Neural progenitor cell (in vitro differentiated cells): ENCODE measurements around the gene PSPH. TPM values are rescaled to one million over a fixed set of nuclear protein-coding genes. Genes with fewer than 3 reads are reported as not detected.
A peak's percentile ranks its signal among the peaks of the same experiment; 100 is the strongest.

Experiments
- DNase-seq: peaks from one replicate; pipeline ENCODE4 v3.0.0-alpha.2; 2016; ENCODE audit warnings: low spot score
- H2AFZ ChIP-seq: fragments of 200-600 bp; sonication (generic); replicated peaks from 2 replicates; pipeline ENCODE4 v1.6.1; 2016; ENCODE audit warnings: antibody characterized with exemption
- H3F3A ChIP-seq: fragments of 200-600 bp; sonication (generic); 2 replicates; pipeline ENCODE4 v1.6.1; 2016; ENCODE audit warnings: antibody characterized with exemption, low read depth
- H3K27ac ChIP-seq: fragments of 200-600 bp; sonication (generic); 2 replicates; pipeline ENCODE4 v1.5.1; 2016; ENCODE audit warnings: mild to moderate bottlenecking
- H3K27me3 ChIP-seq: fragments of 200-600 bp; sonication (generic); 2 replicates; pipeline ENCODE4 v1.6.1; 2016; ENCODE audit warnings: mild to moderate bottlenecking, moderate library complexity
- H3K36me3 ChIP-seq: fragments of 200-600 bp; sonication (generic); 2 replicates; pipeline ENCODE4 v1.5.1; 2016
- H3K4me1 ChIP-seq: fragments of 200-600 bp; sonication (generic); 2 replicates; pipeline ENCODE4 v1.6.1; 2016; ENCODE audit warnings: mixed run types
- H3K4me2 ChIP-seq: fragments of 200-600 bp; sonication (generic); 2 replicates; pipeline ENCODE4 v1.6.1; 2016
- H3K4me3 ChIP-seq: fragments of 200-600 bp; sonication (generic); 2 replicates; pipeline ENCODE4 v1.5.1; 2016
- H3K79me2 ChIP-seq: fragments of 200-600 bp; sonication (generic); 2 replicates; pipeline ENCODE4 v1.6.1; 2016; ENCODE audit warnings: low read depth
- H3K9ac ChIP-seq: fragments of 200-600 bp; sonication (generic); 2 replicates; pipeline ENCODE4 v1.6.1; 2016
- H3K9me3 ChIP-seq: fragments of 200-600 bp; sonication (generic); 2 replicates; pipeline ENCODE4 v1.5.1; 2016; ENCODE audit warnings: low read depth
- H4K20me1 ChIP-seq: fragments of 200-600 bp; sonication (generic); 2 replicates; pipeline ENCODE4 v1.6.1; 2016; ENCODE audit warnings: low read depth
- H3K27ac Mint-ChIP-seq: 3 replicates; pipeline ENCODE4 v1.8.0; 2021; ENCODE audit warnings: mixed read lengths
- H3K27me3 Mint-ChIP-seq: 2 replicates; pipeline ENCODE4 v1.8.0; 2022; ENCODE audit warnings: low read depth, mild to moderate bottlenecking, inconsistent platforms, moderate library complexity, mixed read lengths; ENCODE audit not compliant: insufficient read depth
- H3K36me3 Mint-ChIP-seq: 3 replicates; pipeline ENCODE4 v1.8.0; 2021; ENCODE audit warnings: mixed read lengths
- H3K4me1 Mint-ChIP-seq: 3 replicates; pipeline ENCODE4 v1.8.0; 2021; ENCODE audit warnings: mixed read lengths
- H3K4me3 Mint-ChIP-seq: 3 replicates; pipeline ENCODE4 v1.8.0; 2021; ENCODE audit warnings: mild to moderate bottlenecking, moderate library complexity, mixed read lengths
- H3K9me3 Mint-ChIP-seq: 3 replicates; pipeline ENCODE4 v1.8.0; 2020; ENCODE audit warnings: mixed read lengths
- EZH2 ChIP-seq: fragments of 200-600 bp; sonication (generic); IDR thresholded peaks from 2 replicates; pipeline ENCODE4 v1.6.1; 2017; ENCODE audit warnings: antibody characterized with exemption, mild to moderate bottlenecking, moderate library complexity
- EZH2phosphoT487 ChIP-seq: fragments of 200-600 bp; sonication (generic); IDR thresholded peaks from 2 replicates; pipeline ENCODE4 v1.6.1; 2017; ENCODE audit warnings: antibody characterized with exemption
- total RNA-seq: library from RNA; depleted of rRNA; stranded (reverse); fragments of >200 nt; gene quantifications from 2 replicates; pipeline ENCODE4 v1.2.3, GENCODE V29; 2015; ENCODE audit warnings: low replicate concordance
- TF ChIP-seq, protein P1 (sequence below): fragments of 200-600 bp; sonication (generic); IDR thresholded peaks from 2 replicates; pipeline ENCODE4 v1.5.1; 2017; ENCODE audit warnings: antibody characterized with exemption, mild to moderate bottlenecking

The PSPH gene
- total RNA-seq, 1 donor from 2014 or later: 54.9 TPM

DNA sequence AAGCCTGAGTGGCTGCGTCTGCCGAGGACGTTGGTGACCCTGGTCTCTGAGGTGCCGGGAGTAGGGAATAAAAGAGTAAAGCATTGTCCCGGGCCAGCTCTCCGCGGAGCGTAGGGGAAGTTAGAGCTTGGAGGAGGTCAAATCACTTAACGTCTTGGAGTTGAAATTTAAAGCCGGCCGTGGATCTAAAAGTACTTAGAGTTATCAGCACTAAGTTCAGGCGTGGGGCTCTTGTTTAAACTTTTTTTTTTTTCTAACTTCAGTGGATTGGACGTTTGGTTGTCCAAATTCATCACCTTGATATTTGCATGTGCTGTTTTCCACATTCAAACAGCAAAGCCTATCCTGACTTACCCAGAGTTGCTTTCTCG lies 86.2 kb downstream of the PSPH start:
- Histone ChIP-seq H3K4me3 (peak overlapping the region; percentile 97), H3K27ac (no peak overlapping the region), H3K4me1 (peaks cover 5% of the 10 kb centered on the region), H3K79me2 (peaks cover 44% of the 10 kb centered on the region), H3K27me3 (peaks cover 22% of the 10 kb centered on the region), H3K4me2 (peak overlapping the region; percentile 94), H4K20me1 (peaks cover 13% of the 10 kb centered on the region), H3K36me3 (no peaks in the 10 kb centered on the region), H3K9me3 (no peaks in the 10 kb centered on the region), H3F3A (no peaks in the 10 kb centered on the region), H3K9ac (peak overlapping the region; percentile 93), H2AFZ (peak overlapping the region; percentile 87)
- Mint-ChIP-seq H3K27me3 (no peaks in the 10 kb centered on the region), H3K4me1 (peaks cover 6% of the 10 kb centered on the region), H3K9me3 (peaks cover 2% of the 10 kb centered on the region), H3K36me3 (peaks cover 24% of the 10 kb centered on the region), H3K4me3 (peak overlapping the region; percentile 96), H3K27ac (peak overlapping the region; percentile 69)
- DNase-seq: no peak
- TF ChIP-seq, protein P1, sequence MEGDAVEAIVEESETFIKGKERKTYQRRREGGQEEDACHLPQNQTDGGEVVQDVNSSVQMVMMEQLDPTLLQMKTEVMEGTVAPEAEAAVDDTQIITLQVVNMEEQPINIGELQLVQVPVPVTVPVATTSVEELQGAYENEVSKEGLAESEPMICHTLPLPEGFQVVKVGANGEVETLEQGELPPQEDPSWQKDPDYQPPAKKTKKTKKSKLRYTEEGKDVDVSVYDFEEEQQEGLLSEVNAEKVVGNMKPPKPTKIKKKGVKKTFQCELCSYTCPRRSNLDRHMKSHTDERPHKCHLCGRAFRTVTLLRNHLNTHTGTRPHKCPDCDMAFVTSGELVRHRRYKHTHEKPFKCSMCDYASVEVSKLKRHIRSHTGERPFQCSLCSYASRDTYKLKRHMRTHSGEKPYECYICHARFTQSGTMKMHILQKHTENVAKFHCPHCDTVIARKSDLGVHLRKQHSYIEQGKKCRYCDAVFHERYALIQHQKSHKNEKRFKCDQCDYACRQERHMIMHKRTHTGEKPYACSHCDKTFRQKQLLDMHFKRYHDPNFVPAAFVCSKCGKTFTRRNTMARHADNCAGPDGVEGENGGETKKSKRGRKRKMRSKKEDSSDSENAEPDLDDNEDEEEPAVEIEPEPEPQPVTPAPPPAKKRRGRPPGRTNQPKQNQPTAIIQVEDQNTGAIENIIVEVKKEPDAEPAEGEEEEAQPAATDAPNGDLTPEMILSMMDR: no peak
- TF ChIP-seq EZH2phosphoT487: no peak
- TF ChIP-seq EZH2: no peak

DNA sequence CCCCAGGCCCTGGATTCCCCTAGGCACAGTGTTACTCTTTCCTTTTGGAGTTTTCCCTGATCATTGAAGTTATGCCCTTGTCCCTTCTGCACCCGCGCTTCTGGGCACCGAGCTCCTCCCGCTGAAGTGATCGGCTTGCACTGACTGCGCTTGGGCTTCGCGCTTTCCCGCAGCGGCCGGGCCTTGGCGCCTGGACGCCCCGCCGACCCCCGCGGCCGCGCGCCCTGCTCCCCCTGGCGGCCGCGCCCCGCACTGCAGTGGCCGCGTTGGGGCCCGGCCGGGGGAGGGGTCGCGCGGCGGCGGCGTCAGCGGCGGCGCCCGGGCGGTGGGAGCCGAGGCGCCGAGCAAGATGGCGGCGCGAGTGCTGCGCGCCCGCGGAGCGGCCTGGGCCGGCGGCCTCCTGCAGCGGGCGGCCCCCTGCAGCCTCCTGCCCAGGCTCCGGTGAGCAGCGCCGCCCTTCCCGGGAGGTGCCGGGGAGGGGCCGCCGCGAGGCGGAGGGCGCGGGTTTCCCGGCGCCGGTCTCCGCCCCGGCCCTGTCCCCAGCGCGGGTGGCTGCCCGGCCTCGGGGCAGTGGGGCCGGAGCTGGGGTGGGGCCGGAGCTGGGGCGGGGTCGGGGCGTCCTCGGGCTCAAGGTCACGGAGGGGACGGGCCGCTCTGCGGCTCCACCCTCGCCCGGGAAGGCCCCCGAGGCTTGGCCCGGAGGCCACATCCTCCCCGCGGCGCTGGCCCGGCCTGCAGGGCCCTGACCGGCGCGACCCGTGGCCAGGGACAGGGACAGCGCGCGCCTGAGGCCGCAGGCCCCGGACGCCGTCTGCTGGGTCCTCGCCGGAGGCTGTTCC lies 86.8 kb downstream of the PSPH start, which contains the start of gene NIPSNAP2:
NIPSNAP2 (plus strand) TSS at position 325 of the 839 bp plus-strand sequence; CDS start at position 350, 25 bp downstream.
- peak within 1 kb of the TSS; percentile 93 for H3K9ac ChIP-seq
- peak within 1 kb of the TSS; percentile 69 for H3K27ac Mint-ChIP-seq
- H3K4me1 Mint-ChIP-seq: peaks cover 6% of the 10 kb centered on the region
- H3K27me3 Mint-ChIP-seq: no peaks in the 10 kb centered on the region
- H3K4me2 ChIP-seq: peak within 1 kb of the TSS; percentile 94
- H3K9me3 ChIP-seq: no peaks in the 10 kb centered on the region
- no peaks in the 10 kb centered on the region for H3K9me3 Mint-ChIP-seq
- H2AFZ ChIP-seq: peak within 1 kb of the TSS; percentile 87
- peak within 1 kb of the TSS; percentile 97 for H3K4me3 ChIP-seq
- H3K27ac ChIP-seq: peak within 1 kb of the TSS; percentile 58
- no peaks in the 10 kb centered on the region for H3K36me3 ChIP-seq
- TF ChIP-seq, protein P1: peak; percentile 43
- TF ChIP-seq EZH2: no peak
- DNase-seq: peak; percentile 88
- H3K4me3 Mint-ChIP-seq: peak within 1 kb of the TSS; percentile 96
- H3F3A ChIP-seq: no peaks in the 10 kb centered on the region
- peaks cover 40% of the 10 kb centered on the region for H3K79me2 ChIP-seq
- H3K27me3 ChIP-seq: peaks cover 22% of the 10 kb centered on the region
- H3K4me1 ChIP-seq: peaks cover 5% of the 10 kb centered on the region
- peaks cover 21% of the 10 kb centered on the region for H3K36me3 Mint-ChIP-seq
- H4K20me1 ChIP-seq: peaks cover 10% of the 10 kb centered on the region

DNA sequence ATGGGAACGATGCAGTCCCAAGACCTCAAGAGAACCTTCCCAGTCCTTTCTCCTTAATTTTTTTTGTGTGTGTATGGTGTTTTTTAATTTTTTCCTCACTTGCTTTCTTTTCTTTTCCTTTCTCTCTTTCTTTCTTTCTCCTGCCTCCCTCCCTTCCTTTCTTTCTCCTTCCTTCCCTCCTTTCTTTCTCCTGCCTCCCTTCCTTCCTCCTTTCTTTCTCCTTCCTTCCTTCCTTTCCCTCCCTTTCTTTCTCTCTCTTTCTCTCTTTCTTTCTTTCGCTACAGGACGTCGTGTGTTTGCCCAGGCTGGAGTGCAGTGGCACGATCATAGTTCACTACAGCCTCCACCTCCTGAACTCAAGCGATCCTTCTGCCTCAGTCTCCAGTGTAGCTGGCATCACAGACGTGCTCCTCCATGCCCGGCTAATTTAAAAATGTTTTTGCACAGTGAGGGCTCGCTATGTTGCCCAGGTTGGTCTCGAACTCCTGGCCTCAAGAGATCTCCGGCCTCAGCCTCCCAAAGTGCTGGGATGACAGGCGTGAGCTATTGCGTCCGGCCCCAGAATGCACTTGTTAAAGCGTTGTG lies 87.6 kb downstream of the PSPH start:
- no peaks in the 10 kb centered on the region for H3K9me3 Mint-ChIP-seq
- peaks cover 6% of the 10 kb centered on the region for H3K4me1 Mint-ChIP-seq
- H3K36me3 Mint-ChIP-seq: peaks cover 15% of the 10 kb centered on the region
- H3K27me3 Mint-ChIP-seq: no peaks in the 10 kb centered on the region
- Histone ChIP-seq H3K9ac (no peak overlapping the region), H3K27ac (no peak overlapping the region), H3K4me2 (peak overlapping the region; percentile 65), H3K27me3 (peaks cover 22% of the 10 kb centered on the region), H3K4me1 (peaks cover 5% of the 10 kb centered on the region), H3K9me3 (no peaks in the 10 kb centered on the region), H3F3A (no peaks in the 10 kb centered on the region), H3K36me3 (no peaks in the 10 kb centered on the region), H2AFZ (no peak overlapping the region), H3K4me3 (no peak overlapping the region), H3K79me2 (peaks cover 39% of the 10 kb centered on the region), H4K20me1 (peaks cover 10% of the 10 kb centered on the region)
- no peak for DNase-seq
- peak overlapping the region; percentile 80 for H3K4me3 Mint-ChIP-seq
- TF ChIP-seq EZH2 (no peak), EZH2phosphoT487 (no peak)
- TF ChIP-seq, protein P1: no peak
- peak overlapping the region; percentile 40 for H3K27ac Mint-ChIP-seq
